SHP77 treated with DMSO at 0.1 percent for 48 hours (cell line): ENCODE results near the gene CCL5.

Experiments
- DNase-seq: peaks from one replicate; lab custom pipeline; 2025; lab: John Stamatoyannopoulos, UW

Gene CCL5

GRCh38 chr17:35879773-35880654 lies at the start of gene CCL5:
TSS of gene CCL5 (minus strand) at chr17:35880360.
- DNase-seq, result no peak

- no peak for DNase-seq
These were observed 47.6 kb upstream of the CCL5 start for GRCh38 chr17:35927714-35928113.

DNA sequence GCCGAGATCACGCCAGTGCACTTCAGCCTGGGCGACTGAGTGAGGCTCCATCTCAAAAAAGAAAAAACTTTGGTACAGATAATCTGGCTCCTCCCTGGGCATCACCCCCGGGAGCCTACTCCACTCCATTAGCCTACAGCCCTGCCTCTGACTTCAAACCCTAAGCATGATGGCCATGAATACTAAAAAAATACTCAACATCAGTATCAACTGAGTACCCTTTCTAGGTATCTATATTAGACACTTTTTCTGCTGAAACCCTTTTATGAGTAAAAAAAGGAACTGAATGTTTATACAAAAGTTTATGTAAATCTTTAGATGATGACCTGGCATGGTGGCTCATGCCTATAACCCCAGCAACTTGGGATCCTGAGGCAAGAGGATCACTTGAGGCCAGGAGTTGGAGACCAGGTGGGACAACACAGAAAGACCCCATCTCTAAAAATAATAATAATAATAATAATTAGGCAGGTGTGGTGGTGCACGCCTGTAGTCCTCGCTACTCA lies 43.5 kb upstream of the CCL5 start:
- DNase-seq, result no peak

GRCh38 chr17:35920229-35920628 lies 40.1 kb upstream of the CCL5 start:
- no peak for DNase-seq

- no peak for DNase-seq
These were observed 38.5 kb upstream of the CCL5 start for GRCh38 chr17:35918665-35919064.

DNA sequence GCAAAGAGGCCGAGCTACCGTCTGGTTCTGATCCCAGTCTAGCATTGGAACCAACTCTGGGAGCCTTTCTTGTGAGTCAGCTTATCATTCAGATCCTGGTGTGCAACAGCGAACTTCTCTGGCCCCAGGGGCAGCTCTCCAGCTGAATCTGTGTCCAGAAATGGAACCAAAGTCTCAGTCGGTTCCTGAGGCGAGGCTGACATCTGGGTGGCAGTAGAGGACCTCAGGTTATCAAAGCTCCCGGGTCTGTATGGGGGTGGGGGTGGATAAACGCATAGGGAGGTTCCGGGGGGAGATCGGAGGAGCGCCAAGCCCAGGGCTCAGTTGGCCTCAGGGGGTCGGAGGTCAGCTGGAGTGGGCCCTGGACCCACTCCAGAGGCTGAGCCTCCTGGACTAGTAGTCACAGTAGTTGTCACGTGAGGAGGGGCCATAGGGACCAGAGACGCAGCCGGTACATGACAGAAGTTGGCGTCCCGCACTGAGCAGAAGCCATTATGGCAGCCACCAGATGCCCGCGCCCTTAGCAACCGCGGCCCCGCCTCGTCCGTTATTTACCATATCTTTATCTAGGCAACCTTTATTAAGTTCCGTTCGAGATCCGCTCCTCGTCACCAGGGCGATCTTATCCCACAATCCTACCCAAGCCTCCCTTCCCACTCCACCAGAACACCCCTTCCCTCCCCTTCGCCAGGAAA lies 37.5 kb upstream of the CCL5 start:
- DNase-seq, result no peak

- no peak for DNase-seq
These were observed 35.2 kb upstream of the CCL5 start for GRCh38 chr17:35915153-35915964.

DNA sequence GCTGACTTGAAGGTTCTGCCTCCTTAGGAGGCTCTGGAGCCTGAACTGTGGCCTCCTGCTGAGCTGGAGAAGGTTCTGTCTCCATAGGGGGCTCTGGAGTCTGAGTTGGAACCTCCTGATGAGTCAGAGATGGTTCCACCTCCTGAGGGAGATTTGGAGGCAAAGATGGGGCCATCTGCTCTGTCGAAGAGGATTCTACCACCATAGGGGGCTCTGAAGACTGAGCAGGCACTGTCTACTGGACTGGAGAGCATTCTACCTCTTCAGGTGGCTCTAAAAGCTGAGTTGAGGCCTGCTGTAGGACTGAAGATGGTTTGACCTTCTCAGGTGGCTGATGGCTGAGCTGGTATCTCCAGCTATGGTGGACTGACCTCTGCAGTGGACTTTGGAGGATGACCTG lies 34.2 kb upstream of the CCL5 start:
- no peak for DNase-seq

GRCh38 chr17:35913609-35914008 lies 33.4 kb upstream of the CCL5 start:
- DNase-seq, result no peak

- DNase-seq, result no peak
These were observed 32.8 kb upstream of the CCL5 start for GRCh38 chr17:35912942-35913341.

DNA sequence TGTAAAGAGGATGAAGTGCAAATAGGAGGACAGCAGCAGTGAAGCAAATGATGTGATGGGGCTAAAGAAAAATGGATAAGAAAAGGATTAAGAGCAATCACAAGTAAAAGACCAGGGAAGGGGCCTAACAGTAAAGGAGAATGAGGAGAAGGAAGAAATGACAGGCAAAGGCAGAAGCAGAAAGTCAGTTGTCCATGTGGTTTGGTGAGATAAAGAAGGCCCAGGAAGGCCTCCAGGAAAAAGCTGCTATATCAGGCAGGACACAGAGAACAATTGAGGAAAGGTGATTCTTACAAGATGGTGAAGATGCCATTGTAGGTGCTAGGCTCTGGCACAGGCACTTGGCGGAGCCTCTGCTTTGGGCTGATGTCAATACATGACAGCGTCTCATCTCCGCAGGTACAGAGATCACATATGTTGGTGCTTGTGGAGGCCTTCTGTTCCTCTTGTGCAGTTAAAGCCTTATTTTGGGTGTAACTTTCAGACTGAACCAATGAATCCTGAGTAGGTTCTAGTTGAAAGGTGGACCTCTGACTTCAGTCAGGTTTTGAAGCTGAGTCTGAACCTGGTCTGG lies 32.3 kb upstream of the CCL5 start:
- DNase-seq, result no peak

DNA sequence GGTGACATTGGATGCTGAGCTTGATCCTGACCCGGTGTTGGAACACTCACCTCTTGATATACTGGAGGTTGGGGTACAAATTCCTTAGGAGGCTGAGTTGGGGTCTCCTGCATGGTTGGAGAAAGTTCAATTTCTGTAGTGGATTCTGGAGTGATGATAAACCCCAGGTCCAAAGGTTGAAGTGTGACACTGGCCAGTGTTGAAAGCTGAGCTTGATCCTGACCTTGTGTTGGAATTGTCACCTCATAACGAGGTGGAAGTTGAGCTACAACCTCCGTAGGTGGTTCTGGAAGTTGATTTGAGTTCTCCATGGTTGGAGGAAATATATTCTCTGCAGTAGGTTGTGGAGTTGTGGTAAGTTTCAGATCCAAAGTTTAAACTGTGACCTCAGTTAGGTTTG lies 29.2 kb upstream of the CCL5 start:
- no peak for DNase-seq

- no peak for DNase-seq
These were observed 27.5 kb upstream of the CCL5 start for GRCh38 chr17:35907691-35908090.

DNA sequence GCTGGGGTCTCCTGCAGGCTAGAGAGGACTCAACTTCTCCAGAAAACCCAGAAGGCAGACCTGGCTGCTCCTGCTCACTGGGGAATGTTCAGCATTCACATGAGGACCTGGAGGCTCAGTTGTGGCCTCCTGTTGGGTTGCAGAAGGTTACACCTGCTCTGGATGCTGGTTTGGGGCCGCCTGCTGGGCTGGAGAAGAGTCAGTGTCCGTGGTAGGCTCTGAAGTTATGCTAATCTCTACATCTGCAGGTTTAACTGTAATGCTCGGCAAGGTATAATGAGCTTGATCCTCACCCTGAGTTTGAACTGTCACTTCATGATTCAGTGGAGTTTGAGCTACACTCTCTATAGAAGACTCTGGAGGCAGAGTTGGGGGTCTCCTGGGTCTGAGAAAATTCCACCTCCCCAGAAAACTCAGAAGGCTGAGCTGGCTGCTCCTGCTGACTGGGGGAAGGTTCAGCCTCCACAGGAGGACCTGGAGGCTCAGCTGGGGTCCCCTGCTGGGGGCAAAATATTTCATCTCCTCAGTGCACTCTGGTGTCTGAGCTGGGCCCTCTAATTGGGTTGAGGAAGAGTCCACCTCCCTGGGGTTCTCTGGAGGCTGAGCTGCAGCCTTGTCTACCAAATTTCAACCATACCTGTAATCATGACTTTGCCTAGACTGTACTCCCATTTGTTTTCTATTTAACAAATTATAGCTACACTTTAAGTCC lies 26.9 kb upstream of the CCL5 start:
- DNase-seq, result no peak

DNA sequence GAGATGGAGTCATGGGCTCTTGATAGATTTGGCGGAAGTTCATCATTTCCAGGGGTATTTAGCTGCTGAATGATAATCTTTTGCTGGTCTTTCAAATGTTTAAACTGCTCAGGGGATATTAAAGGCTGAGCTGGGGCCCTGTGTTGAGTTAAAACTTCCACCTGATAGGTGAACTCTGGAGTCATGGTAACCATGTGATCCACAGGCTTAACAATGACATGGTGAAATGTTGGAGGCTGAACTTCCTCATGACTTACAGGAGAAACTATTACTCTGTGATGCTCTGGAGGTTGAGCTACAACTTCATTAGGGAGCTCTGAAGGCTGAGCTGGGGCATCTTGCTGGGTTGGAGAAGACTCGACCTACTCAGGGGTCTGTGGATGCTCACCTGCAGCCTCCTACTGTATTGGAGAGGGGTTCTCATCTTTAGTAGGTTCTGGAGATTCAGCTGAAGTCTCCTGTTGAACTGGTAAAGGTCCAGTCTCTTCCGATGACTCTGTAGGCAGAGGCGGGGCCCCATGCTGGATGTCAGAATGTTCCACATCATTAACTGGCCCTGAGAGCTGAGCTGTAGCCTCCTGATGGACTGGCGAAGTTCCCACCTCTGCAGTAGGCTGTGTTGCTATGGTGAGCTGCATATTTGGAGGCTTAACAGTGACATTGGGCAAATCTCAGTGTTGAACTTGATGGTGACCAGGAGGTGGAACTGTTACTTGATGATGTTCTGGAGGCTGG lies 26.2 kb upstream of the CCL5 start:
- DNase-seq, result no peak

DNA sequence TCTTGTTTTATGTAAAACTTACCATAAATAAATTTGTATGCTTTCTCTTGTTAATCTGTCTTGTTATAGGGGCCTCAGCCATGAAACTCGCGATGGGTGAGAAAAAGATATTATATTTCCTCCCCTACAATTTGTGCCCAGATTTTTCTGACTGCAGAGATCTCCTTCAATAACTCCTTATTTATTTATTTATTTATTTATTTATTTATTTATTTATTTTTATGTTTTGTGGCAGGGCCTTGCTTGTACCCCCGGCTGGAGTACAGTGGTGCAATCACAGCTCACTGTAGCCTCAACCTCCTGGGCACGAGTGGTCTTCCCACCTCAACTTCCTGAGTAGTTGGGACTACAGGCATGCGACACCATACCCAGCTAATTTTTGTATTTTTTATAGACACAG lies 23.3 kb upstream of the CCL5 start:
- DNase-seq, result no peak

GRCh38 chr17:35901631-35902175 lies 21.5 kb upstream of the CCL5 start:
- DNase-seq, result no peak

DNA sequence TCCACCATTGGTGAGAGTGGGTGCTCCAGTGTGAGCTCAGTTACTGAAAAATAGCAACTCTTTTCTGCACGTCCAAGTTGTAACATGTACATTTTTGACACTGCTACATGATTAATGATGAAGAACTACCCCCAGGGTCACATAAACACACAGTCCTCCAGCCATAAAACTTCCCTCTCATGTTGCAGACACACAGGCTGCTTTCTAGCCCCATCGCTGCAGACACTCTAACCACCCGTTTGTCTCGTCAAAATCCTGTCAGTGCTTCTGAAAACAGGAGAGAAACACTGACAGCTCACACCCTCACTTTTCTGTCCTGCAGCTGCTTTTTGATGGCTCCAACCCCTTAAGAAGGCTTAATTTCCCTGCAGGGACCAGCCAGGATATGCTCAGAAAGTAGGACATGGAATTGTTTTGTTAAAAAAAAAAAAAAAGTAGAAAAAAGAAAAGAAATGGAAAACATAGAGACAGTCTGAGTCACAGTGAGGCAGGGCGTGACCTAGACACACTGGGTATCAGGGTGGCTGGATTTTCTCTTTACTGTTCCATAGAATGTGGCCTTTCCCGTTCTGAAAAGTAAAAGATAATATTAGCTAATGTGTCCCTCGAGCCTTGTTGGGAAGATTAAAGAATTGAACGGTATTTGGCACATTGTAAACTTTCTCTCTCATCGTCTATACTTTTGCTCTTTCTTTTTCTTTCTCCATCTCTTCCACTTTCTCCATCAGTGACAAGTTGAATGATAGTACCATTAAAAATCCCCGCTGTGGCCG lies 20.7 kb upstream of the CCL5 start:
- no peak for DNase-seq

DNA sequence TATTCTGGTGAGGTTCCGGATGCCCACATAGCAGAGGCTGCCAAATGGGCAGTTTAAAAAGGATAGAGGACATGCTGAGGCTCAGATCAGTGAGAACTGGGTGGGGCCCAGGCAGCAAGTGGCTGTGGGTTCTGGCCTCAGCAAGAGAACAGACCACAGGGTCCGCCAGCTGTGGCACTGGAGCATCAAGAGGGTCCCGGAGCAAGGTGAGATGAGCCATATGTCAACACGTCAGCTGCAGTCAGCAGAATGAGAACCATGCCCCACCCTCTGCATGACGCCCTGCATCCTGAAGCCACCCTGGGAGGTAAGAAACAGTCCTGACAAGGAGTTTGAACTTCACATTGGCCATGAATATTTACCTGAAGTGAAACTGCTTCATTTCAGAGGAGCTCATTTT lies 20.1 kb upstream of the CCL5 start:
- no peak for DNase-seq
